HG03064 (cell line): Measurements from ENCODE around the gene KLHL18.
A peak's percentile ranks its signal among the peaks of the same experiment; 100 is the strongest.
"Not testable (repeated sequence)": the region's sequence is repeated elsewhere in the genome, so short reads cannot be mapped to it uniquely, and the experiment has no call there.

Experiments
- ATAC-seq: cut with Tn5 transposase; IDR thresholded peaks from one replicate; pipeline ENCODE4 v1.9.1; 2021; ENCODE audit warnings: low read depth; ENCODE audit not compliant: unreplicated experiment

Gene KLHL18

GRCh38 chr3:47348411-47349154 lies 65.8 kb downstream of the KLHL18 start:
- ATAC-seq, result no peak

GRCh38 chr3:47355010-47355409 lies 72.3 kb downstream of the KLHL18 start:
- no peak for ATAC-seq

- ATAC-seq, result no peak
These were observed 73.5 kb downstream of the KLHL18 start for GRCh38 chr3:47356201-47356600.

GRCh38 chr3:47359323-47359722 lies 76.6 kb downstream of the KLHL18 start:
- no peak for ATAC-seq

- not testable (repeated sequence) for ATAC-seq
These were observed 77.4 kb downstream of the KLHL18 start for GRCh38 chr3:47360110-47360517.

- ATAC-seq, result no peak
These were observed 80.0 kb downstream of the KLHL18 start for GRCh38 chr3:47362701-47363100.

GRCh38 chr3:47365213-47366153 lies 82.7 kb downstream of the KLHL18 start:
- no peak for ATAC-seq

- no peak for ATAC-seq
These were observed 84.1 kb downstream of the KLHL18 start for GRCh38 chr3:47366833-47367232.

GRCh38 chr3:47367631-47368030 lies 84.9 kb downstream of the KLHL18 start:
- ATAC-seq, result no peak

- ATAC-seq, result not testable (repeated sequence)
These were observed 87.3 kb downstream of the KLHL18 start for GRCh38 chr3:47370020-47370419.

- ATAC-seq, result no peak
These were observed 88.3 kb downstream of the KLHL18 start for GRCh38 chr3:47370887-47371697.

GRCh38 chr3:47374587-47374986 lies 91.8 kb downstream of the KLHL18 start:
- ATAC-seq, result no peak

- no peak for ATAC-seq
These were observed 93.6 kb downstream of the KLHL18 start for GRCh38 chr3:47376393-47376792.

GRCh38 chr3:47377186-47377585 lies 94.4 kb downstream of the KLHL18 start:
- no peak for ATAC-seq

GRCh38 chr3:47378869-47379268 lies 96.1 kb downstream of the KLHL18 start:
- ATAC-seq, result no peak

- no peak for ATAC-seq
These were observed 96.7 kb downstream of the KLHL18 start for GRCh38 chr3:47379411-47379899.

- ATAC-seq, result no peak
These were observed 97.4 kb downstream of the KLHL18 start for GRCh38 chr3:47380026-47380600.

- peak; percentile 70 for ATAC-seq
These were observed 98.0 kb downstream of the KLHL18 start, which contains the start of gene PTPN23 for GRCh38 chr3:47380601-47381316. Gene PTPN23, plus strand, starts transcription at chr3:47381021. Its CDS starts 76 bp downstream, at chr3:47381097.
